A673 (cell line): Measurements from ENCODE around the gene SAMD13.

ENCODE experiments used
- CTCF ChIP-seq: fragments of 300-800, 200-600 bp; sonication (generic); conservative IDR thresholded peaks from 2 replicates; pipeline ENCODE4 v1.5.1; 2017; ENCODE audit warnings: low read depth, mild to moderate bottlenecking, antibody characterized with exemption, low read length, moderate library complexity, mixed read lengths
- EZH2 ChIP-seq: fragments of 200-600 bp; sonication (generic); IDR thresholded peaks from 2 replicates; pipeline ENCODE4 v1.6.1; 2017; ENCODE audit warnings: borderline replicate concordance, low read depth, mild to moderate bottlenecking, mixed read lengths, antibody characterized with exemption, low read length; ENCODE audit not compliant: poor library complexity, severe bottlenecking

- TF ChIP-seq CTCF (no peak), EZH2 (no peak)
Measured at GRCh38 chr1:84293766-84294165, 7.7 kb upstream of the SAMD13 start.
